Smooth muscle cell (in vitro differentiated cells): ENCODE measurements around the gene CCN6. TPM values are rescaled to one million over a fixed set of nuclear protein-coding genes. Genes with fewer than 3 reads are reported as not detected.

Experiments used
- DNase-seq: peaks from one replicate; lab custom pipeline; 2025; ENCODE audit not compliant: unreplicated experiment; lab: John Stamatoyannopoulos, UW
- H2AFZ ChIP-seq: fragments of 200-600 bp; sonication (generic); 2 replicates; pipeline ENCODE4 v1.6.0; 2016; ENCODE audit warnings: antibody characterized with exemption, low read depth, mild to moderate bottlenecking
- H3F3A ChIP-seq: fragments of 200-600 bp; sonication (generic); 2 replicates; pipeline ENCODE4 v1.6.0; 2017; ENCODE audit warnings: antibody characterized with exemption, low read depth
- H3K27ac ChIP-seq: fragments of 200-600 bp; sonication (generic); 2 replicates; pipeline ENCODE4 v1.5.1; 2016; ENCODE audit warnings: low read depth, mild to moderate bottlenecking
- H3K27me3 ChIP-seq: fragments of 200-600 bp; sonication (generic); 2 replicates; pipeline ENCODE4 v1.6.1; 2016; ENCODE audit warnings: low read depth, mild to moderate bottlenecking
- H3K36me3 ChIP-seq: fragments of 200-600 bp; sonication (generic); 2 replicates; pipeline ENCODE4 v1.5.1; 2016; ENCODE audit warnings: low read depth
- H3K4me1 ChIP-seq: fragments of 200-600 bp; sonication (generic); 2 replicates; pipeline ENCODE4 v1.5.1; 2016; ENCODE audit warnings: low read depth
- H3K4me2 ChIP-seq: fragments of 200-600 bp; sonication (generic); 2 replicates; pipeline ENCODE4 v1.6.0; 2016; ENCODE audit warnings: mild to moderate bottlenecking
- H3K4me3 ChIP-seq: fragments of 200-600 bp; sonication (generic); 2 replicates; pipeline ENCODE4 v1.5.1; 2016; ENCODE audit warnings: mild to moderate bottlenecking
- H3K79me2 ChIP-seq: fragments of 200-600 bp; sonication (generic); 2 replicates; pipeline ENCODE4 v1.6.0; 2016; ENCODE audit warnings: low read depth, mild to moderate bottlenecking
- H3K9ac ChIP-seq: fragments of 200-600 bp; sonication (generic); 2 replicates; pipeline ENCODE4 v1.6.0; 2016; ENCODE audit warnings: low read depth
- H3K9me3 ChIP-seq: fragments of 200-600 bp; sonication (generic); replicated peaks from 2 replicates; pipeline ENCODE4 v1.5.1; 2016; ENCODE audit warnings: low read depth
- H4K20me1 ChIP-seq: fragments of 200-600 bp; sonication (generic); 2 replicates; pipeline ENCODE4 v1.6.0; 2016; ENCODE audit warnings: low read depth
- CTCF ChIP-seq: fragments of 200-600 bp; sonication (generic); IDR thresholded peaks from 2 replicates; pipeline ENCODE4 v1.5.1; 2017; ENCODE audit warnings: borderline replicate concordance, mild to moderate bottlenecking, antibody characterized with exemption; ENCODE audit not compliant: insufficient read depth, poor library complexity, severe bottlenecking
- whole genome bisulfite sequencing: methylation state at CpG from one replicate; pipeline ENCODE4 v1.1.7; 2016; ENCODE audit warnings: low lambda C conversion rate; 5-methylcytosine and 5-hydroxymethylcytosine counted together
- polyA plus RNA-seq: library from polyadenylated mRNA; unstranded; fragments of >200 nt; fragmentation: Nextera tagmentation; extraction: Ambion mirVana; gene quantifications from 2 replicates; pipeline ENCODE4 v1.2.1, GENCODE V29; 2016
- total RNA-seq: library from RNA; depleted of rRNA; stranded (reverse); fragments of >200 nt; gene quantifications from 2 replicates; pipeline ENCODE4 v1.2.3, GENCODE V29; 2014

CCN6 gene
- total and polyA plus RNA-seq, 2 experiments from 2014 or later, result 0.23 TPM; not detected in 1

- H3K27me3 ChIP-seq, result no peaks in the 10 kb centered on the region
- H3K4me1 ChIP-seq, result no peaks in the 10 kb centered on the region
- no peaks in the 10 kb centered on the region for H3K79me2 ChIP-seq
- no peaks in the 10 kb centered on the region for H4K20me1 ChIP-seq
- H3K4me3 ChIP-seq, result no peak overlapping the region
- no peak overlapping the region for H2AFZ ChIP-seq
- no peak for TF ChIP-seq CTCF
- H3K4me2 ChIP-seq, result no peak overlapping the region
- H3K36me3 ChIP-seq, result no peaks in the 10 kb centered on the region
- H3K9ac ChIP-seq, result no peak overlapping the region
- no peaks in the 10 kb centered on the region for H3F3A ChIP-seq
- 86% methylated on average over 3 of the region's 3 CpGs for WGBS
- H3K9me3 ChIP-seq, result no peaks in the 10 kb centered on the region
- no peak for DNase-seq
- H3K27ac ChIP-seq, result no peak overlapping the region
These were observed 25.8 kb upstream of the CCN6 start for GRCh38 chr6:112027942-112028674.

- 66% methylated on average over 15 of the region's 15 CpGs for WGBS
- no peak for DNase-seq
These were observed 24.7 kb upstream of the CCN6 start for GRCh38 chr6:112029045-112029822.

GRCh38 chr6:112030206-112030960 lies 23.5 kb upstream of the CCN6 start:
- Histone ChIP-seq H3K9me3 (no peaks in the 10 kb centered on the region), H4K20me1 (no peaks in the 10 kb centered on the region), H3K36me3 (no peaks in the 10 kb centered on the region), H3K4me1 (no peaks in the 10 kb centered on the region), H2AFZ (peak overlapping the region; percentile 29), H3K27me3 (no peaks in the 10 kb centered on the region), H3F3A (no peaks in the 10 kb centered on the region), H3K27ac (no peak overlapping the region), H3K4me3 (no peak overlapping the region), H3K9ac (no peak overlapping the region), H3K79me2 (no peaks in the 10 kb centered on the region), H3K4me2 (no peak overlapping the region)
- DNase-seq, result no peak
- WGBS, result 69% methylated on average over 7 of the region's 7 CpGs
- no peak for TF ChIP-seq CTCF

More at GRCh38 chr6:112029045-112029822, 24.7 kb upstream of the CCN6 start:
- no peak overlapping the region for H3K27ac ChIP-seq
- H3F3A ChIP-seq, result no peaks in the 10 kb centered on the region
- no peaks in the 10 kb centered on the region for H3K79me2 ChIP-seq
- H4K20me1 ChIP-seq, result no peaks in the 10 kb centered on the region
- no peak overlapping the region for H2AFZ ChIP-seq
- no peaks in the 10 kb centered on the region for H3K27me3 ChIP-seq
- H3K9me3 ChIP-seq, result no peaks in the 10 kb centered on the region
- H3K4me1 ChIP-seq, result no peaks in the 10 kb centered on the region
- H3K4me2 ChIP-seq, result no peak overlapping the region
- peak; percentile 78 for TF ChIP-seq CTCF
- no peak overlapping the region for H3K4me3 ChIP-seq
- no peak overlapping the region for H3K9ac ChIP-seq
- H3K36me3 ChIP-seq, result no peaks in the 10 kb centered on the region
